CD14-positive monocyte (primary cell): ENCODE measurements around the gene ATL3. TPM values are rescaled to one million over a fixed set of nuclear protein-coding genes. Genes with fewer than 3 reads are reported as not detected.

Source experiments
- DNase-seq, 3 donors: peaks; one replicate each; pipeline ENCODE4 v3.0.0-alpha.2; 2011 to 2022
- H2AFZ ChIP-seq: 2 replicates; pipeline ENCODE4 v1.6.0; 2012; ENCODE audit warnings: mild to moderate bottlenecking, low read depth, low read length, inconsistent platforms; ENCODE audit not compliant: insufficient read depth, poor library complexity, severe bottlenecking
- H3K27ac ChIP-seq, 2 donors: 1 replicate in 1 of 2; 2 replicates in 1 of 2; pipeline ENCODE4 v1.5.1; 2012 to 2013; ENCODE audit warnings: low read length in 2 of 2, control low read depth in 1 of 2, inconsistent platforms in 1 of 2, low read depth in 1 of 2, mild to moderate bottlenecking in 1 of 2
- H3K27me3 ChIP-seq, 2 donors: one replicate each; pipeline versions ENCODE4 v1.6.0 to v1.6.1; 2011 to 2013; ENCODE audit warnings: low read length in 2 of 2; ENCODE audit not compliant: control insufficient read depth in 2 of 2, insufficient read depth in 2 of 2
- H3K36me3 ChIP-seq, 2 donors: replicated peaks in 1 of 2; 1 replicate in 1 of 2; 2 replicates in 1 of 2; pipeline versions ENCODE4 v1.5.1 to v1.6.1; 2012 to 2013; ENCODE audit warnings: low read length in 2 of 2, control low read depth in 1 of 2, inconsistent platforms in 1 of 2, mild to moderate bottlenecking in 1 of 2; ENCODE audit not compliant: insufficient read depth in 2 of 2, control insufficient read depth in 1 of 2
- H3K4me1 ChIP-seq, 2 donors: 1 replicate in 1 of 2; 2 replicates in 1 of 2; pipeline versions ENCODE4 v1.5.1 to v1.6.1; 2012 to 2013; ENCODE audit warnings: low read length in 2 of 2, control low read depth in 1 of 2, inconsistent platforms in 1 of 2, mild to moderate bottlenecking in 1 of 2, moderate library complexity in 1 of 2; ENCODE audit not compliant: insufficient read depth in 2 of 2, control insufficient read depth in 1 of 2
- H3K4me2 ChIP-seq: replicated peaks from 2 replicates; pipeline ENCODE3; 2012; ENCODE audit warnings: low read length, moderate library complexity, mild to moderate bottlenecking; ENCODE audit not compliant: poor library complexity, severe bottlenecking; ENCODE audit errors: extremely low read depth
- H3K4me3 ChIP-seq, 3 experiments: fragments of 200-600 bp in 1 of 3; sonication (generic) in 1 of 3; replicated peaks in 1 of 3; 1 replicate in 2 of 3; 2 replicates in 1 of 3; pipeline ENCODE4 v1.5.1; 2011 to 2013; ENCODE audit warnings: low read length in 3 of 3, mild to moderate bottlenecking in 3 of 3, control low read depth in 2 of 3, low read depth in 2 of 3, inconsistent platforms in 1 of 3, moderate library complexity in 1 of 3
- H3K79me2 ChIP-seq: 2 replicates; pipeline ENCODE4 v1.6.0; 2012; ENCODE audit warnings: mild to moderate bottlenecking, control low read depth, inconsistent platforms, low read length, moderate library complexity; ENCODE audit not compliant: insufficient read depth
- H3K9ac ChIP-seq: 2 replicates; pipeline ENCODE4 v1.6.0; 2017; ENCODE audit warnings: low read length, mild to moderate bottlenecking; ENCODE audit not compliant: insufficient read depth, poor library complexity, severe bottlenecking
- H3K9me3 ChIP-seq, 2 donors: replicated peaks in 1 of 2; 1 replicate in 1 of 2; 2 replicates in 1 of 2; pipeline versions ENCODE4 v1.5.1 to v1.6.1; 2012 to 2013; ENCODE audit warnings: low read length in 2 of 2, control low read depth in 1 of 2; ENCODE audit not compliant: control insufficient read depth in 1 of 2, insufficient read depth in 1 of 2
- H4K20me1 ChIP-seq: 2 replicates; pipeline ENCODE4 v1.6.0; 2012; ENCODE audit warnings: mild to moderate bottlenecking, low read length, control low read depth, moderate library complexity; ENCODE audit not compliant: insufficient read depth
- H3K27ac Mint-ChIP-seq, 7 donors: one replicate each; pipeline ENCODE4 v1.8.0; 2020; ENCODE audit warnings: mild to moderate bottlenecking in 7 of 7, mixed read lengths in 7 of 7, moderate library complexity in 6 of 7, inconsistent platforms in 2 of 7
- H3K27me3 Mint-ChIP-seq, 3 donors: one replicate each; pipeline ENCODE4 v1.8.0; 2021 to 2022; ENCODE audit warnings: low read depth in 3 of 3, mild to moderate bottlenecking in 3 of 3, mixed read lengths in 3 of 3, moderate library complexity in 3 of 3, inconsistent platforms in 1 of 3
- H3K36me3 Mint-ChIP-seq, 2 donors: one replicate each; pipeline ENCODE4 v1.8.0; 2020; ENCODE audit warnings: mixed read lengths in 2 of 2, inconsistent platforms in 1 of 2, mild to moderate bottlenecking in 1 of 2
- H3K4me1 Mint-ChIP-seq: one replicate; pipeline ENCODE4 v1.8.0; 2020; ENCODE audit warnings: mild to moderate bottlenecking, mixed read lengths
- H3K4me3 Mint-ChIP-seq, 2 donors: one replicate each; pipeline ENCODE4 v1.8.0; 2020; ENCODE audit warnings: mild to moderate bottlenecking in 2 of 2, mixed read lengths in 2 of 2, moderate library complexity in 1 of 2
- H3K9me3 Mint-ChIP-seq, 7 donors: one replicate each; pipeline ENCODE4 v1.8.0; 2020 to 2022; ENCODE audit warnings: mixed read lengths in 7 of 7, mild to moderate bottlenecking in 6 of 7, moderate library complexity in 6 of 7, inconsistent platforms in 2 of 7
- CTCF ChIP-seq: fragments of 200-600 bp; IDR thresholded peaks from one replicate; pipeline ENCODE4 v1.8.0; 2022; ENCODE audit warnings: antibody characterized with exemption, mild to moderate bottlenecking
- WGBS: methylation state at CpG from one replicate; pipeline ENCODE4 v1.1.5; 2013; ENCODE audit warnings: missing lambda C conversion rate; ENCODE audit not compliant: insufficient coverage; 5-methylcytosine and 5-hydroxymethylcytosine counted together
- intact Hi-C, 2 donors: fragments of 100-400 bp; cut with micrococcal nuclease; formaldehyde crosslinking; loops; one replicate each; pipeline versions ENCODE4 v1.15.0 to v1.15.1; 2023
- polyA plus RNA-seq, 3 donors: library from polyadenylated mRNA; depleted of rRNA in 1 of 3; unstranded in 2 of 3; stranded (reverse) in 1 of 3; fragments of 300-500 nt in 2 of 3; fragments of >200 nt in 1 of 3; fragmentation: Illumina TruSeq in 2 of 3; gene quantifications; 1 replicate in 2 of 3; 2 replicates in 1 of 3; pipeline ENCODE4 v1.2.3, GENCODE V29; 2012 to 2021

ATL3 gene
- polyA plus RNA-seq, 3 donors, result 10.6 to 25.5 (median 22.7) TPM

GRCh38 chr11:63595296-63595695 is 75.9 kb downstream of the ATL3 start:
- Histone ChIP-seq H2AFZ (no peak overlapping the region), H3K27me3 (no peaks in the 10 kb centered on the region), H3K4me2 (no peak overlapping the region), H3K36me3 (no peaks in the 10 kb centered on the region), H3K9ac (no peak overlapping the region), H3K4me3 (no peak overlapping the region), H3K79me2 (no peaks in the 10 kb centered on the region), H3K27ac (no peak overlapping the region), H3K4me1 (no peaks in the 10 kb centered on the region), H3K9me3 (no peaks in the 10 kb centered on the region), H4K20me1 (no peaks in the 10 kb centered on the region)
- Mint-ChIP-seq H3K36me3 (peaks cover 0 to 43% of the 10 kb centered on the region in 2 donors), H3K9me3 (peaks cover 0 to 3% (median 0%) of the 10 kb centered on the region in 7 donors), H3K4me1 (peaks cover 4% of the 10 kb centered on the region), H3K4me3 (no peak overlapping the region), H3K27ac (peak overlapping the region in 1 of 7 donors; percentile 73), H3K27me3 (peaks cover 2 to 5% (median 2%) of the 10 kb centered on the region in 3 donors)
- DNase-seq, result no peak
- intact Hi-C loops, result no loop called here
- no peak for TF ChIP-seq CTCF
- 88% methylated on average over 2 of the region's 4 CpGs for WGBS

GRCh38 chr11:63592975-63593395 is 78.2 kb downstream of the ATL3 start:
- Histone ChIP-seq H3K4me1 (no peaks in the 10 kb centered on the region), H3K36me3 (no peaks in the 10 kb centered on the region), H4K20me1 (no peaks in the 10 kb centered on the region), H3K27ac (no peak overlapping the region), H3K9me3 (no peaks in the 10 kb centered on the region), H3K4me2 (no peak overlapping the region), H3K4me3 (no peak overlapping the region), H3K79me2 (no peaks in the 10 kb centered on the region), H3K9ac (no peak overlapping the region), H2AFZ (no peak overlapping the region), H3K27me3 (no peaks in the 10 kb centered on the region)
- Mint-ChIP-seq H3K4me3 (no peak overlapping the region), H3K9me3 (peaks cover 0 to 3% (median 0%) of the 10 kb centered on the region in 7 donors), H3K36me3 (peaks cover 0 to 61% of the 10 kb centered on the region in 2 donors), H3K27me3 (peaks cover 2 to 7% (median 4%) of the 10 kb centered on the region in 3 donors), H3K27ac (no peak overlapping the region), H3K4me1 (peaks cover 4% of the 10 kb centered on the region)
- TF ChIP-seq CTCF, result peak; percentile 77
- DNase-seq, result peak; percentile 33 to 47 (median 42)
- 68% methylated on average over 4 of the region's 4 CpGs for WGBS
- intact Hi-C loops, result loop anchor here (1.0 to 2.0 kb wide), 2 partner anchors 42 to 44 kb away; no protein-coding TSS in a partner anchor
